AG08396 (cell line): ENCODE measurements around the gene GGTLC2.
"Not testable (repeated sequence)": the region's sequence is repeated elsewhere in the genome, so short reads cannot be mapped to it uniquely, and the experiment has no call there.

Experiments
- DNase-seq: peaks from one replicate; pipeline ENCODE4 v3.0.0; 2012; ENCODE audit warnings: low spot score, mixed read lengths

GGTLC2 gene

DNA sequence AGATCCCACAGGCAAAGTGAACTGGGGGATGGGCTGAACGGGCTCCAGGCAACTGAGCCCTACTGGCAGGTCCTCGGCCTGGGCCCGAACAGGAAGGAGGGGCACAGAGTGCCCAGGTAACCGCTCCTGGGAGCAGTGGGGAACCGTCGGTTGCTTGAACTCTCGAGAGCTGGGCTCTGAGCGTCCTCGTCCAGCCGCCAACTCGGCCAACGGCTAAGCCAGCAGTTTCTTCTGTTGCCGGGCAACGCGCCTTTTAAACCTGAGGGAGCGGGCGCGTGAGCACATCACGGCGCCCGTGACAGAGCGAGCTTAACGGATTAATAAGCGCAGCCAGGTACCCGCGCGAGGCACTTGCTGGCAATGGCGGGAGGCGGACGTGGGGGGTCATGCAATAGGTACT is at the start of gene GGTLC2:
Gene GGTLC2, plus strand, starts transcription at position 301 of the 400 bp plus-strand sequence. CDS start 1,732 bp downstream, outside the sequence.
- DNase-seq: not testable (repeated sequence)

DNA sequence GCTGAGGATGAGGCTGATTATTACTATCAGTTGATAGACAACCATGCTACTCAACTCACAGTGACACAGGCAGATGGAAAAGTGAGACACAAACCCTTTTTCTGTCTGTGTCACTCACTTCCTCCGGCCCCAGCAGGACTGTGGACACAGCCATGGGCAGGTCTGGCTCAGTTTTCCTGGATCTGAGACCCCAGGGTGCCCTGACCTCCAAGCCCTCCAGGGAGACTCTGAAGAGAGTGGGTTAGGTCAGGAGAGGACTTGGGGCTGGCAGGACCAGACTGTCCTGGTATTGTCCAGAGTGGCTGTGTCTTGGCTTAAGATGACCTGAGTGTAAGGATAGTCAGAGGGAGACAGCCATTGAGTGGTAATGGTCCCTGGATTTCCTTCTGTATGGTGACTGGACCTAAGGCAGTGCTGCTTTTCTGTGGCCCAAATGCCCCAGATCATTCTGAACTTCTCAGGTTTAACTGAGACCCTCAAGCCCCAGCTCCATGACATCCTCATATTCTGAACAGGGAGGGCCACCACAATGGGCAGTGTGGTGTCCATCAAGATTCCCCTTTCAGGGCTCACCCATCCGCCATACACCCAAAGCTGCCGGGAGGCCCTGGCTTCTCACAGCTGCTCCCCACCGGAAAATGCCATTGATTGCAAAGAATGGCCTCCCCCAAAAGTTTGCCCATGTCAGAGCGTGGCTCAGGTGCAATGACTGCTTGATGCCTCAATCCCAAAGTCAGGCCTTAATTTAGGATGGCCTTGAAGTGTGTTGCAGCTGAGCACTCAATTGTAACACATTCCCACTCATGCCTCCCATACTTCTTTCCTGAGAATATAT is 49.2 kb upstream of the GGTLC2 start:
- no peak for DNase-seq

DNA sequence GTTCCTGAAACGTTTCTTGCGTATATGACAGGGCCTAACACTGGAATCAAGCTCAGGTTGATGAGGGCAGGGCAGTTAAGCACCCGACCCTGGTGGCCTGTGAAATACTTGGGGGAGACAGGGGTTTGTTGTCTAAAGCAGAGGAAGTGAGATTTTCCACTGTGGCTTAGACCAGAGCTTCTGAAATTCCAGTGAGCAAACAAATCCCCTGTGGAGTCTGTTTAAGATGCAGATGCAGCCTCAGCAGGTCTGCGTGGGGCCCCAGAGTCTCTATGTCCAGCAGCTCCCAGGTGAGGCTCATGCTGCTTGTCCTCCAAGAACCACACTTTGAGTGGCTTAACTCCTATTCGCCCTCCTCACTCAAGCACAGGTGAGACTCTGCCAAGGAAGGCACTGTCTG is 46.3 kb upstream of the GGTLC2 start:
- DNase-seq: no peak

GRCh38 chr22:22599248-22599647 is 45.2 kb upstream of the GGTLC2 start:
- no peak for DNase-seq

GRCh38 chr22:22600531-22601261 is 43.7 kb upstream of the GGTLC2 start:
- DNase-seq: no peak

DNA sequence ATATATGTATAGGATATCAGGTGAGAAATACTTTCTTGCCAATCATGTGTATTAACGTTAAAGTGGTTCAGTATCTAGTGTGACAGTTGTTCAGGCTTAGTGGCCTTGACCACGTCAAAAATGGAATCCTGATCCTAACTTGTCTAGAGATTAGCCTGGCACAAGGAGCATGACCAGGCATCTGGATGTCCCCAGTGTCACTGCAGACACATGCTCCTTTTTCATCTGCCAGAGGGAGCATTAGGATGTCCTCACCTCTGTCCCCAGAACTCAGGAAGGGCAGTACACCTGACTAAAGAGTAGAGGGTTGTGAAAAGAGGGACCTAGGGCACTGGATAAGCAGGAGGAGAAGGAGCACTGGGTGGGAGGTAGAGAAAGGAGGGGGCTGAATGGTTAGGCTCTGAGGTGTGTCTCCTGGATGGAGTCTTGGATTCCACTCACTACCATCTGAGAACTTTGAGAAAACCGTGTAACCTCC is 40.9 kb upstream of the GGTLC2 start:
- DNase-seq: no peak

GRCh38 chr22:22604326-22605073 is 39.9 kb upstream of the GGTLC2 start:
- no peak for DNase-seq

GRCh38 chr22:22605074-22605404 is 39.4 kb upstream of the GGTLC2 start:
- DNase-seq: no peak

DNA sequence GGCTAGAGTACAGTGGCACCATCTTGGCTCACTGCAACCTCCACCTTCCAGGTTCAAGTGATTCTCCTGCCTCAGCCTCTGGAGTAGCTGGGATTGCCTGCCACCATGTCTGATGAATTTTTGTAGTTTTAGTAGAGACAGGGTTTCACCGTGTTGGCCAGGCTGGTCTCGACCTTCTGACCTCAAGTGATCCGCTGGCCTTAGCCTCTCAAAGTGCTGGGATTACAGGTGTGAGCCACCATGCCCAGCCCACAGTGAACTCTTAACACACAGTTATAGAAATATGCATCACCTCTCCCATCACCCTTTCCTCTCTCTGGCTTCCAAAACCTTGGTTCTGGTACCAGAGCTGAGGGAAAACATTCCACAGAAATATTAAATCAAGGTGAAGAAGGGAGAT is 36.4 kb upstream of the GGTLC2 start:
- DNase-seq: not testable (repeated sequence)

DNA sequence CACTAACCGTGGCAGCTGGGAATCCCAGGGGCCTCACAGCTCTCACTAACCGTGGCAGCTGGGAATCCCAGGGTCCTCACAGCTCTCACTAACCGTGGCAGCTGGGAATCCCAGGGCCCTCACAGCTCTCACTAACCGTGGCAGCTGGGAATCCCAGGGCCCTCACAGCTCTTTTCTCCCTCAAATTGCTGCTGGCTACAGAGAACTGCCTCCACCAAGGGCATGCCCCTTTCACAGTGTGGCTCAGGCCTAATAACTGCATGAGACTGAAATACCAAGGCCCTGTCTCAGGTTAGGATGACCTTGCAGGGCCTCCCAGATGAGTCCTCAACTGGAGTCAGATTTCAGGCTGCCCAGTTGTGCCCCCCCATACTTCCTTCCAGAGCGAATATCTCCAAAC is 35.1 kb upstream of the GGTLC2 start:
- no peak for DNase-seq

GRCh38 chr22:22612516-22612915 is 31.9 kb upstream of the GGTLC2 start:
- DNase-seq: no peak

DNA sequence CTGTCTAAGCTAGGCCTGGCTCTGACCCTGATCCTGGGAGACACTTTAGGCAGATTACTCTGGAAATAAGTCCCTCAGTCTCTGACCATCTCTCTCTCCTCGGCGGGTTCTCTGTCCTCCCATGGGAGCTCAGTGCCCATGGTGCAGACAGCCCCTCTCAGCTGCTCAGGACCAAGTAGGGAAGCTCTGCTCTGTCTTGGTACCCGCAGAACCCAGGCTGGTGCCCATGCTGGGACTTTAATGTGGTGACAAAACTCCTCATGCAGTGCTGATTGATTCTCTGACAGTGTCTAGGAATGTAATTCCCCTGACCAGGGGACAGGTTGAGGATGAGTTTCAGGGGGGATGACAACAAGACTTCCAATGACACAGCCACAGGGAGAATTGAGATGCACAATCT is 30.3 kb upstream of the GGTLC2 start:
- no peak for DNase-seq

- no peak for DNase-seq
Measured at GRCh38 chr22:22616636-22617035, 27.8 kb upstream of the GGTLC2 start.

- DNase-seq: no peak
Measured at GRCh38 chr22:22618448-22618847, 26.0 kb upstream of the GGTLC2 start.

- DNase-seq: no peak
Measured at GRCh38 chr22:22618923-22619322, 25.5 kb upstream of the GGTLC2 start.

DNA sequence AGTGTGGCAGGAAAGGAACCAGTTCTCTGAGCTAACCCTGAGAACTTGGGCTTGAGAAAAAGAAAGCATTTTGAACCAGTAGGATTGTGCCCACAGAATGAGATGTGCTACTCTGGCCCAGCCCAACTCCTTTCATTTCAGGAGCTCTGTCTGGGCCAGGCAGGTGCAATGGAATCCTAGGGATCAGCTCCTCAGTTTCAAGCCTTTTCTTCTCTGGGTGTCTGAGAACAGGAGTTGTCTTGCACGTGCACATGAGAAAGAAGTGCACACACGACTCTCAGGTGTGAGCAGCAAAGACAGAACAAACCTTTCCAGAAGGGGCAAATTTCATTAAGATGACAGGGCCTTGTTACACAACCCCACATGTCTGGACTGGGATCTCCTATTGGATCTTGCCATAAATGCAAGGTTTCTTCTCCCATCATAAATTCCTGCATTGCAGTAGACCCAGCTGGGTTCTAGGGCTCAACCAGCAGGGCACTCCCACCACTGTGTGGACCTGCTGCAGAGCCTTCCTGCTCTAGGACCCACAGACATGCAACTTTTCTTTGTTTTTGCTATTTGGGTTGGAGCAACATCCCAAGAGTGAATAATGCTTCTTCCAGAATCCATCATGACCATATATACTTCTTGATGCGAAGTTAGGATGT is 24.5 kb upstream of the GGTLC2 start:
- no peak for DNase-seq

- DNase-seq: not testable (repeated sequence)
Measured at GRCh38 chr22:22628546-22629495, 15.6 kb upstream of the GGTLC2 start.

- DNase-seq: not testable (repeated sequence)
Measured at GRCh38 chr22:22631223-22631652, 13.2 kb upstream of the GGTLC2 start.

- DNase-seq: not testable (repeated sequence)
Measured at GRCh38 chr22:22632226-22632625, 12.2 kb upstream of the GGTLC2 start.

GRCh38 chr22:22633533-22633932 is 10.9 kb upstream of the GGTLC2 start:
- not testable (repeated sequence) for DNase-seq

- DNase-seq: not testable (repeated sequence)
Measured at GRCh38 chr22:22636260-22636659, 8.2 kb upstream of the GGTLC2 start.
